OCI-LY1 (cell line): ENCODE measurements around the gene RAB3C.

Experiments used
- CTCF ChIP-seq: fragments of 200-600 bp; sonication (generic), shearing (Covaris generic); IDR thresholded peaks from 2 replicates; pipeline ENCODE4 v1.5.1; 2017; ENCODE audit warnings: mild to moderate bottlenecking, antibody characterized with exemption, low read length, moderate library complexity, mixed read lengths
- EZH2 ChIP-seq: fragments of 200-600 bp; sonication (generic), shearing (Covaris generic); IDR thresholded peaks from 2 replicates; pipeline ENCODE4 v1.8.0; 2017; ENCODE audit warnings: borderline replicate concordance, mixed run types, mild to moderate bottlenecking, antibody characterized with exemption, low read length, moderate library complexity, mixed read lengths

GRCh38 chr5:58641533-58641932 is 58.7 kb downstream of the RAB3C start:
- TF ChIP-seq CTCF = no peak
- TF ChIP-seq EZH2 = no peak
